GM23338 (cell line): ENCODE data around the gene ACCSL. TPM values are rescaled to one million over a fixed set of nuclear protein-coding genes. Genes with fewer than 3 reads are reported as not detected.

Experiments used
- ATAC-seq: fragments of 200-7000 bp; cut with Tn5 transposase; 3 replicates; pipeline ENCODE4 v1.9.1; 2020
- DNase-seq: peaks from one replicate; pipeline ENCODE4 v3.0.0-alpha.2; 2015; ENCODE audit warnings: low spot score
- H2AFZ ChIP-seq: fragments of 200-600 bp; sonication (generic); 2 replicates; pipeline ENCODE4 v1.8.0; 2016; ENCODE audit warnings: antibody characterized with exemption, mild to moderate bottlenecking, moderate library complexity
- H3F3A ChIP-seq: fragments of 200-600 bp; sonication (generic); replicated peaks from 2 replicates; pipeline ENCODE4 v1.8.0; 2017; ENCODE audit warnings: antibody characterized with exemption, mixed run types, low read depth
- H3K27ac ChIP-seq: fragments of 200-600 bp; sonication (generic); 2 replicates; pipeline ENCODE4 v1.6.1; 2016; ENCODE audit warnings: low read depth
- H3K27me3 ChIP-seq: fragments of 200-600 bp; sonication (generic); 2 replicates; pipeline ENCODE4 v1.8.0; 2016; ENCODE audit warnings: mild to moderate bottlenecking, mixed run types, moderate library complexity; ENCODE audit not compliant: insufficient read depth
- H3K36me3 ChIP-seq: fragments of 200-600 bp; sonication (generic); 2 replicates; pipeline ENCODE4 v1.8.0; 2016; ENCODE audit warnings: mild to moderate bottlenecking; ENCODE audit not compliant: insufficient read depth
- H3K4me1 ChIP-seq: fragments of 200-600 bp; sonication (generic); 2 replicates; pipeline ENCODE4 v1.8.0; 2016; ENCODE audit warnings: mild to moderate bottlenecking, moderate library complexity; ENCODE audit not compliant: insufficient read depth
- H3K4me2 ChIP-seq: fragments of 200-600 bp; sonication (generic); 2 replicates; pipeline ENCODE4 v1.7.1; 2017; ENCODE audit warnings: mixed run types
- H3K4me3 ChIP-seq: fragments of 200-600 bp; sonication (generic); 2 replicates; pipeline ENCODE4 v1.6.1; 2016; ENCODE audit warnings: mixed run types
- H3K79me2 ChIP-seq: fragments of 200-600 bp; sonication (generic); replicated peaks from 2 replicates; pipeline ENCODE4 v1.8.0; 2017; ENCODE audit warnings: mild to moderate bottlenecking; ENCODE audit not compliant: insufficient read depth
- H3K9me2 ChIP-seq: fragments of 200-600 bp; sonication (generic); 2 replicates; pipeline ENCODE4 v1.8.0; 2017; ENCODE audit not compliant: insufficient read depth
- H4K20me1 ChIP-seq: fragments of 200-600 bp; sonication (generic); replicated peaks from 2 replicates; pipeline ENCODE4 v1.8.0; 2017; ENCODE audit warnings: mild to moderate bottlenecking; ENCODE audit not compliant: insufficient read depth
- H3K27ac Mint-ChIP-seq: 2 replicates; pipeline ENCODE4 v1.8.0; 2020; ENCODE audit warnings: inconsistent platforms, mild to moderate bottlenecking, moderate library complexity, mixed read lengths
- H3K27me3 Mint-ChIP-seq: 3 replicates; pipeline ENCODE4 v1.8.0; 2022; ENCODE audit warnings: low read depth, mild to moderate bottlenecking, moderate library complexity, mixed read lengths, inconsistent platforms; ENCODE audit not compliant: insufficient read depth, poor library complexity
- H3K36me3 Mint-ChIP-seq: 3 replicates; pipeline ENCODE4 v1.8.0; 2021; ENCODE audit warnings: low read depth, mild to moderate bottlenecking, inconsistent platforms, moderate library complexity, mixed read lengths
- H3K4me1 Mint-ChIP-seq: 3 replicates; pipeline ENCODE4 v1.8.0; 2020; ENCODE audit warnings: mild to moderate bottlenecking, inconsistent platforms, mixed read lengths
- H3K4me3 Mint-ChIP-seq: 3 replicates; pipeline ENCODE4 v1.8.0; 2021; ENCODE audit warnings: moderate library complexity, mild to moderate bottlenecking, inconsistent platforms, mixed read lengths
- H3K9me3 Mint-ChIP-seq: 3 replicates; pipeline ENCODE4 v1.8.0; 2020; ENCODE audit warnings: moderate library complexity, mild to moderate bottlenecking, inconsistent platforms, mixed read lengths
- POLR2AphosphoS5 ChIP-seq: IDR thresholded peaks from 2 replicates; pipeline ENCODE4 v1.6.1; 2016; ENCODE audit warnings: antibody characterized with exemption, low read depth
- polyA plus RNA-seq: library from polyadenylated mRNA; unstranded; fragments of >200 nt; fragmentation: Nextera tagmentation; extraction: Ambion mirVana; gene quantifications from 2 replicates; pipeline ENCODE4 v1.2.1, GENCODE V29; 2016
- total RNA-seq: library from RNA; depleted of rRNA; stranded (reverse); fragments of >200 nt; shearing (Covaris generic); gene quantifications from 2 replicates; pipeline ENCODE4 v1.2.3, GENCODE V29; 2014; rRNA removed
- TF ChIP-seq, protein P1 (sequence below): IDR thresholded peaks from one replicate; pipeline ENCODE4 v1.6.1; 2018; ENCODE audit warnings: antibody characterized with exemption; ENCODE audit not compliant: unreplicated experiment

ACCSL gene
- total and polyA plus RNA-seq, 2 experiments from 2014 or later = not detected

DNA sequence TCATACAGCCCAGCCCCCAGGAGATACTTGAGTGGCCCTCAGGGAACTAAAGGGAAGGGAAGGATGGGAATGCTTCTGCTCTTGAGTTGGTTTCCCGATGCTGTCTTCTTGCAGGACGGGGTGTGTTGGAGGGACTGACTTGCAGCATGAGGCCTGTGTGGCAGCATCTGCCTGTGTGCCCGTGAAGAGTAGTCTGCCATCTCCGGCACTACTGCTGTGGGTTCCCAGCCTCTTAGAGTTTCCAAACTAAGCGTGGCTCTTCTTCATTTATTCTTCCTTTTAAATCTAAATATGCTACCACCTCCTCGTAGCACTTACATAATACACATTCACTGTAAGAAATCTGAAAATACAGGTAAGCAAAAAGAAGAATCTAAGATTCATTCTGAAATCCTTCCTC is 60.5 kb downstream of the ACCSL start:
- H3K9me2 ChIP-seq = no peaks in the 10 kb centered on the region
- peaks cover 9% of the 10 kb centered on the region; the same call in 1 of the 2 replicates for H3K79me2 ChIP-seq
- H3K4me2 ChIP-seq = no peak overlapping the region
- H3K36me3 ChIP-seq = no peaks in the 10 kb centered on the region
- H3F3A ChIP-seq = no peaks in the 10 kb centered on the region
- Mint-ChIP-seq H3K27ac (no peak overlapping the region), H3K9me3 (no peaks in the 10 kb centered on the region), H3K4me3 (no peak overlapping the region), H3K27me3 (no peaks in the 10 kb centered on the region), H3K36me3 (no peaks in the 10 kb centered on the region; the same call in 1 of the 3 replicates), H3K4me1 (peaks cover 6% of the 10 kb centered on the region; the same call in 2 of the 3 replicates)
- H2AFZ ChIP-seq = no peak overlapping the region
- no peak overlapping the region for H3K27ac ChIP-seq
- H3K4me3 ChIP-seq = no peak overlapping the region
- no peak for ATAC-seq
- H3K4me1 ChIP-seq = no peaks in the 10 kb centered on the region
- no peak for TF ChIP-seq POLR2AphosphoS5
- TF ChIP-seq, protein P1, sequence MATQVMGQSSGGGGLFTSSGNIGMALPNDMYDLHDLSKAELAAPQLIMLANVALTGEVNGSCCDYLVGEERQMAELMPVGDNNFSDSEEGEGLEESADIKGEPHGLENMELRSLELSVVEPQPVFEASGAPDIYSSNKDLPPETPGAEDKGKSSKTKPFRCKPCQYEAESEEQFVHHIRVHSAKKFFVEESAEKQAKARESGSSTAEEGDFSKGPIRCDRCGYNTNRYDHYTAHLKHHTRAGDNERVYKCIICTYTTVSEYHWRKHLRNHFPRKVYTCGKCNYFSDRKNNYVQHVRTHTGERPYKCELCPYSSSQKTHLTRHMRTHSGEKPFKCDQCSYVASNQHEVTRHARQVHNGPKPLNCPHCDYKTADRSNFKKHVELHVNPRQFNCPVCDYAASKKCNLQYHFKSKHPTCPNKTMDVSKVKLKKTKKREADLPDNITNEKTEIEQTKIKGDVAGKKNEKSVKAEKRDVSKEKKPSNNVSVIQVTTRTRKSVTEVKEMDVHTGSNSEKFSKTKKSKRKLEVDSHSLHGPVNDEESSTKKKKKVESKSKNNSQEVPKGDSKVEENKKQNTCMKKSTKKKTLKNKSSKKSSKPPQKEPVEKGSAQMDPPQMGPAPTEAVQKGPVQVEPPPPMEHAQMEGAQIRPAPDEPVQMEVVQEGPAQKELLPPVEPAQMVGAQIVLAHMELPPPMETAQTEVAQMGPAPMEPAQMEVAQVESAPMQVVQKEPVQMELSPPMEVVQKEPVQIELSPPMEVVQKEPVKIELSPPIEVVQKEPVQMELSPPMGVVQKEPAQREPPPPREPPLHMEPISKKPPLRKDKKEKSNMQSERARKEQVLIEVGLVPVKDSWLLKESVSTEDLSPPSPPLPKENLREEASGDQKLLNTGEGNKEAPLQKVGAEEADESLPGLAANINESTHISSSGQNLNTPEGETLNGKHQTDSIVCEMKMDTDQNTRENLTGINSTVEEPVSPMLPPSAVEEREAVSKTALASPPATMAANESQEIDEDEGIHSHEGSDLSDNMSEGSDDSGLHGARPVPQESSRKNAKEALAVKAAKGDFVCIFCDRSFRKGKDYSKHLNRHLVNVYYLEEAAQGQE = no peak
- no peaks in the 10 kb centered on the region for H3K27me3 ChIP-seq
- no peaks in the 10 kb centered on the region; the same call in 1 of the 2 replicates for H4K20me1 ChIP-seq
- no peak for DNase-seq

Other genes with a start within 250 kb of the ACCSL start
- 10.3 and 10.8 TPM in 2 replicates for gene ALKBH3, start 167.2 kb upstream of the ACCSL start, total RNA-seq
- gene ALKBH3, start 167.2 kb upstream of the ACCSL start, polyA plus RNA-seq = 7.9 and 10.7 TPM in 2 replicates
- gene C11orf96, start 105.3 kb upstream of the ACCSL start, total RNA-seq = 2.5 and 2.6 TPM in 2 replicates
- 0.31 and 1.4 TPM in 2 replicates for gene C11orf96, start 105.3 kb upstream of the ACCSL start, polyA plus RNA-seq
- gene ACCS, start 18.3 kb downstream of the ACCSL start, total RNA-seq = 6.6 and 12.0 TPM in 2 replicates
- 2.9 and 3.6 TPM in 2 replicates for gene ACCS, start 18.3 kb downstream of the ACCSL start, polyA plus RNA-seq
- gene EXT2, start 47.7 kb downstream of the ACCSL start, total RNA-seq = 43.7 and 48.6 TPM in 2 replicates
- gene EXT2, start 47.7 kb downstream of the ACCSL start, polyA plus RNA-seq = 11.7 and 15.9 TPM in 2 replicates